Central memory CD8-positive, alpha-beta T cell (primary cell): ENCODE measurements around the gene ECE1.
"Not testable (repeated sequence)": the region's sequence is repeated elsewhere in the genome, so short reads cannot be mapped to it uniquely, and the experiment has no call there.

Experiments
- ATAC-seq: fragments of 150-1000 bp; cut with Tn5 transposase; replicated peaks from 2 replicates; pipeline ENCODE4 v1.10.0; 2022; ENCODE audit warnings: mild to moderate bottlenecking, moderate FRiP score, moderate number of reproducible peaks; ENCODE audit not compliant: poor library complexity, severe bottlenecking; ENCODE audit errors: extremely low read depth
- DNase-seq, 2 donors: peaks; one replicate each; pipeline ENCODE4 v3.0.0; 2021; ENCODE audit warnings: low spot score in 2 of 2
- H3K27ac Mint-ChIP-seq: one replicate; pipeline ENCODE4 v1.8.0; 2022; ENCODE audit warnings: low read depth, mild to moderate bottlenecking, moderate library complexity, mixed read lengths
- H3K27me3 Mint-ChIP-seq: one replicate; pipeline ENCODE4 v1.8.0; 2022; ENCODE audit warnings: mixed read lengths
- H3K36me3 Mint-ChIP-seq: one replicate; pipeline ENCODE4 v1.8.0; 2022; ENCODE audit warnings: mild to moderate bottlenecking, moderate library complexity, mixed read lengths; ENCODE audit not compliant: insufficient read depth
- H3K4me1 Mint-ChIP-seq: one replicate; pipeline ENCODE4 v1.8.0; 2022; ENCODE audit warnings: mixed read lengths
- H3K4me3 Mint-ChIP-seq: one replicate; pipeline ENCODE4 v1.8.0; 2022; ENCODE audit warnings: mild to moderate bottlenecking, moderate library complexity, mixed read lengths
- H3K9me3 Mint-ChIP-seq: one replicate; pipeline ENCODE4 v1.8.0; 2022; ENCODE audit warnings: mixed read lengths

The ECE1 gene

GRCh38 chr1:21190771-21191170, 99.5 kb downstream of the ECE1 start:
- H3K27ac Mint-ChIP-seq, result peak overlapping the region; percentile 53
- H3K4me1 Mint-ChIP-seq, result peaks cover 23% of the 10 kb centered on the region
- H3K27me3 Mint-ChIP-seq, DNase-seq, H3K36me3 Mint-ChIP-seq, H3K9me3 Mint-ChIP-seq, H3K4me3 Mint-ChIP-seq: not testable (repeated sequence)
- ATAC-seq, result peak; percentile 32

DNA sequence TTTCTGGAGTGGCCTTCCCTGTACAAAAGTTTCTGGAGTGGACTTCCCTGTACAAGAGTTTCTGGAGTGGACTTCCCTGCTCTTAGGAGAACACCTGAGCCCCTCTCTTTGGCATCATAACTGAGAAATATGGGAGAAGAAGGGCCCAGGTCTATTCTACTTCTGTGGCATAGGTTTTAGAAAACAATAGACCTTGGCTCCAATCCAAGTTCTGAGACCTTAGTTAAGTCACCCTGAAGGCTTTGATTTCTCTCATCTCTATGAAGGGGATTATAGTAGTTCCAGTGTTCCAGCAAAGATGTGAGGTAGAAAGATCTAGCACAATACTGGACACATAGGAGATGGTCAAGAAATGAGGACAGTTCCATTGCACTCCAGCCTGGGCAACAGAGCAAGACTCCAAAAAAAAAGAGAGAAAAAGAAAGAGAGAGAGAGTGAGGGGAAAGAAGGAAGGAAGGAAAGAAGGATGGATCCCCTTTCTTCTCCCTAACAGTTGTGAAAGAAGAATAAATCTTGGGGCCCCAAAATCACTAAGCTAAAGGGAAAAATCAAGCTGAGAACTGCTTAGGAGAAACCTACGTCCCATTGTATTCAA, 100.3 kb downstream of the ECE1 start:
- Mint-ChIP-seq H3K4me1 (peaks cover 23% of the 10 kb centered on the region), H3K36me3 (no peaks in the 10 kb centered on the region), H3K9me3 (no peaks in the 10 kb centered on the region), H3K27me3 (no peaks in the 10 kb centered on the region), H3K27ac (no peak overlapping the region), H3K4me3 (peak overlapping the region; percentile 5)
- ATAC-seq, result no peak
- DNase-seq, result no peak

DNA sequence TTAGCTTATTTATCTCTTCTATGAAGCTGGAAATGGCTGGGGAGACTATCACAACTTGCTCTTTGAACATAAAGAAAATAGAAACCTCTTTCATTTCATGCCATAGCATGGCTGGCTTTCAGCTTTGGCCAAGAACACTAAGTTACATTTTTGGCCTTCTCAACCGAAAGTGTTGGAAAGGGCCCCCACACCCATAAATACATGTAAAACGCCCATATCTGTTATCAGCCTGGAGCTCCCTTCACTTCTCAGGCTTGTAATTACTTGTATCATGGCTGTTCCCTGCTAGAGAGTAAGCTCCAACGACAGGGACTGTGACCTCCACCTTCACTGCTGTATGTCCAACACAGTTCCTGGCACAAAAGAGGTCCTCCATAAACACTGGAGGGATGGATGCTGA, 100.8 kb downstream of the ECE1 start:
- DNase-seq (no peak), ATAC-seq (no peak)
- Mint-ChIP-seq H3K36me3 (no peaks in the 10 kb centered on the region), H3K27me3 (no peaks in the 10 kb centered on the region), H3K9me3 (no peaks in the 10 kb centered on the region), H3K4me1 (peaks cover 23% of the 10 kb centered on the region), H3K4me3 (no peak overlapping the region), H3K27ac (no peak overlapping the region)

- DNase-seq (no peak), ATAC-seq (no peak)
- H3K4me3 Mint-ChIP-seq, result no peak overlapping the region
- H3K4me1 Mint-ChIP-seq, result peaks cover 21% of the 10 kb centered on the region
- H3K27me3 Mint-ChIP-seq, result no peaks in the 10 kb centered on the region
- no peaks in the 10 kb centered on the region for H3K36me3 Mint-ChIP-seq
- no peaks in the 10 kb centered on the region for H3K9me3 Mint-ChIP-seq
- H3K27ac Mint-ChIP-seq, result no peak overlapping the region
Measured at GRCh38 chr1:21188235-21188634, 102.0 kb downstream of the ECE1 start.

DNA sequence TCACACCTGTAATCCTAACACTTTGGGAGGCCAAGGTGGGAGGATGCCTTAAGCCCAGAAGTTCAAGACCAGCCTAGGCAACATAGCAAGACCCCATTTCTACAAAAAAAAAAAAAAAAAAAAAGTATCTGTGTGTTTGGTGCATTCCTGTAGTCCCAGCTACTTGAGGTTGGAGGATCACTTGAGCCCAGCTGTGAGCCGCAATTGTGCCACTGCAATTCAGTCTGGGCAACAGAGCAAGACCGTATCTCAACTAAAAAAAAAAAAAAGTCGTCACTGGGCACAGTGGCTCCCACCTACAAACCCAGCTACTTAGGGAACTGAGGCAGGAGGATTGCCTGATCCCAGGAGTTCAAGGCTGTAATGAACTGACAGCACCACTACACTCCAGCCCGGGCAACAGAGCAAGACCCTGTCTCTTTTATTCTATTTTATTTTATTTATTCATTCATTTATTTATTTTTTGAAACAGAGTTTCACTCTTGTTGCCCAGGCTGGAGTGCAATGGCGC, 105.0 kb downstream of the ECE1 start:
- no peak for ATAC-seq
- no peaks in the 10 kb centered on the region for H3K36me3 Mint-ChIP-seq

DNA sequence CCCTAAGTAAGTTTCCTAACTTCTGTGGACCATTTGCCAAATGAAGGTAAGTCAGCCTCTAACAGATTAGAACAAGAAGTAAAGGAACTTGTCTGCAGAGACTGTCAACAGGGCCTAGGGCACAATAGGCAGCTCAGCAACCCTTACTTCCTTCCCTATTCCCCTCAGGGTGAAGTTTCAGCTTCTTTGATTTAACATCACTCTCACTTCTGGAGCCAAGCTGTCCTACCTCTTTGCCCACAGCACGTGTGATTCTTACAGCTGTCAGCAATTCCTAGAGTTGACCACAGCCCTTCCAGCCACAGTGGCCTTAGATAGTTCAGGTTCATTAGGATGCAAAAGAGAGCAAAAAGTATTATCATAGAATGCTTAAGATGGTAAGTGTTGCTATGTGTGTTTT, 106.0 kb downstream of the ECE1 start:
- Mint-ChIP-seq H3K4me1 (no peaks in the 10 kb centered on the region), H3K27ac (no peak overlapping the region), H3K9me3 (no peaks in the 10 kb centered on the region), H3K36me3 (no peaks in the 10 kb centered on the region), H3K4me3 (no peak overlapping the region), H3K27me3 (no peaks in the 10 kb centered on the region)
- no peak for DNase-seq
- ATAC-seq, result no peak

More for the DNA sequence above, 105.0 kb downstream of the ECE1 start:
- Mint-ChIP-seq H3K4me3 (no peak overlapping the region), H3K27ac (no peak overlapping the region), H3K27me3 (no peaks in the 10 kb centered on the region), H3K4me1 (peaks cover 9% of the 10 kb centered on the region), H3K9me3 (no peaks in the 10 kb centered on the region)
- no peak for DNase-seq

- ATAC-seq (no peak), DNase-seq (no peak)
- no peak overlapping the region for H3K27ac Mint-ChIP-seq
- no peaks in the 10 kb centered on the region for H3K36me3 Mint-ChIP-seq
- H3K27me3 Mint-ChIP-seq, result no peaks in the 10 kb centered on the region
- no peak overlapping the region for H3K4me3 Mint-ChIP-seq
- no peaks in the 10 kb centered on the region for H3K4me1 Mint-ChIP-seq
- no peaks in the 10 kb centered on the region for H3K9me3 Mint-ChIP-seq
Measured at GRCh38 chr1:21182181-21182731, 108.0 kb downstream of the ECE1 start.

DNA sequence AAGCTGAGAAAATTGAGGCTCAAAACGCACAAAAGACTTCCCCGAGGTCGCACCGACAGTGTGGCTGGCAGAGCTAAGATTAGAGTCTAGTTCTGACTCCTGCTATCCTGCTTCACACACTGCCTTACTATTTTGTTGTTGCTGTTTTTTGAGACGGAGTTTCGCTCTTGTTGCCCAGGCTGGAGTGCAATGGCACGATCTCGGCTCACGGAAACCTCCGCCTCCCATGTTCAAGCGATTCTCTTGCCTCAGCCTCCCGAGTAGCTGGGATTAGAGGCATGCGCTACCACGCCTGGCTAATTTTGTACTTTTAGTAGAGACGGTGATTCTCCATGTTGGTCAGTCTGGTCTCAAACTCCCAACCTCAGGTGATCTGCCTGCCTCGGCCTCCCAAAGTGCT, 112.0 kb downstream of the ECE1 start:
- ATAC-seq, H3K36me3 Mint-ChIP-seq, H3K27ac Mint-ChIP-seq, H3K9me3 Mint-ChIP-seq, H3K4me3 Mint-ChIP-seq, DNase-seq, H3K27me3 Mint-ChIP-seq: not testable (repeated sequence)
- H3K4me1 Mint-ChIP-seq, result peaks cover 24% of the 10 kb centered on the region

DNA sequence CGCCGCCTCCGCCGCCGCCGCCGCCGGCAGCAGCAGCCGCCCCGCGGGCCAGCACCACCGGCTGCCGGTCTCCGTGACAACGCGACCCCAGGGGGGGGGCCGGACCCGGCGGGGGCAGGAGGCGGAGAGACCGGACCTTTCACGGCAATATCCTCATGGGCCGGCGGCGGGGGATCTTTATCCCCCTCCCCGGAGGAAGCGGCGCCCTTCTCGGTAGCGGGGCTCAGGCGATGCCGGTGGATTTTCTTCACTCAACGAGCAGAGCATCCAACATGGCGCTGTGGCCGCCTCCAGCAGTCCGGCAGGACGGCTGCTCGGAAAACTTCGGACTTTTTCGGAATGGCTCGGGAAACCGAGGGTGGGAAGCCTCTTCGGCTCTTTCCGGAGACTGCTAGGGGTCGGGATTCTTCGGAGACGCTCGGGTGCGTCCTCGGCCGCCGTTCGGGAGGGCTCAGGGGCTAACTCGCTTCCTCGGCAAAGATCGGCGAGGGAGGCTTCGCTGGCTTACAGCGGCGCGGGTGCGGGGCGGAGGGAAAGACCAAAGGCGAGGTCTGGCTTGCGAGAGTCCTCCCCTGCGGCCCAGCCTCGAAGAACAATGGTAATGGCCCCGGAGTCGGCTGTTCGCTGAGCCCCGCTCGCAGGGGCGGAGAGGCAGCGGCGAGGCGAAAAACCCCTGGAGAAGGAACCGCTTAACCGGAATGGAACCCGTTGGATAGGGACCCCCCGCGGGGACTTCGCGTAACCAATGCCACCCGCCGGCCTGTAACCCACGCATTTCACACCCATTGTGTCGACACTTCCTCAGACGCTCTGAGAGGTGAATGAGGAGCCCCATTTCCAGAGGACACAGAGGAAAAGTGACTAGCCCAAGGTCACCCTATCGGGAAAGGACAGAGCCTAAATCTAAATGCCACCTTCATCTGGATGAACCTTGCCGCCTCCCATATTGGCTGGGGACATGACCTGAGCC, 113.4 kb downstream of the ECE1 start, which contains the start of gene EIF4G3:
Gene EIF4G3, minus strand, starts transcription at position 312 of the 970 bp plus-strand sequence. CDS start 174,155 bp downstream, outside the sequence.
- Mint-ChIP-seq H3K36me3 (peaks cover 10% of the 10 kb centered on the region), H3K4me3 (peak within 1 kb of the TSS; percentile 90), H3K4me1 (peaks cover 30% of the 10 kb centered on the region), H3K9me3 (no peaks in the 10 kb centered on the region), H3K27ac (peak within 1 kb of the TSS; percentile 97), H3K27me3 (no peaks in the 10 kb centered on the region)
- ATAC-seq (peak; percentile 86), DNase-seq (peak; percentile 99 to 100)

GRCh38 chr1:21175670-21176581, 114.3 kb downstream of the ECE1 start:
- peak overlapping the region; percentile 90 for H3K4me3 Mint-ChIP-seq
- ATAC-seq, result peak; percentile 33

DNA sequence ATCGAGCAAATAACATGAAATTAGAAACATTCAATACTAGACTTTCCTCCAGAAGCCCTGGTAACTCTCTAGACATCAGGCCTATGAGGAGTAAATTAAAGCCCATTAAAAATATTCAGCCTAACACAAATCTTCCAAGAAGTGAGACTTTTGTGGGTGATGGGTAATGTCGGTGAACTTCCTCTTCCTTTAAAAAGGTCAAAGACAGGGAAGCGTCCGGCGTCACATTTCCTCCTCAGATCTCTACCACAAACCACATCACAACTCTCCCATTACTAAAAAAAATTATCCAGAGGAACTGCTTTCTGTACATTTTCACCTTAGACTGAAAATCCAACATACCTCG, 115.0 kb downstream of the ECE1 start:
- H3K27me3 Mint-ChIP-seq, result no peaks in the 10 kb centered on the region
- DNase-seq (no peak), ATAC-seq (peak; percentile 7)
- H3K4me3 Mint-ChIP-seq, result peak overlapping the region; percentile 90
- peak overlapping the region; percentile 97 for H3K27ac Mint-ChIP-seq
- peaks cover 39% of the 10 kb centered on the region for H3K4me1 Mint-ChIP-seq
- H3K9me3 Mint-ChIP-seq, result no peaks in the 10 kb centered on the region
- peaks cover 14% of the 10 kb centered on the region for H3K36me3 Mint-ChIP-seq

More at GRCh38 chr1:21175670-21176581, 114.3 kb downstream of the ECE1 start:
- no peaks in the 10 kb centered on the region for H3K27me3 Mint-ChIP-seq
- H3K4me1 Mint-ChIP-seq, result peaks cover 39% of the 10 kb centered on the region
- peak in 1 of 2 donors; percentile 12 for DNase-seq
- H3K36me3 Mint-ChIP-seq, result peaks cover 11% of the 10 kb centered on the region
- H3K9me3 Mint-ChIP-seq, result no peaks in the 10 kb centered on the region
- H3K27ac Mint-ChIP-seq, result peak overlapping the region; percentile 97
